ENCODE results near the gene F2RL3. TPM values are rescaled to one million over a fixed set of nuclear protein-coding genes. Genes with fewer than 3 reads are reported as not detected.
A peak's percentile ranks its signal among the peaks of the same experiment; 100 is the strongest.

Gene F2RL3
- total and polyA plus RNA-seq, 9 of the 15 experiments (the other 6 are each of a cell fraction or from before 2014, with no cell fraction given), result 1.4 to 27.6 (median 11.9) TPM

GRCh38 chr19:16888629-16889365 is at the start of gene F2RL3 (continued):
- TF ChIP-seq DDX20 (tag; IDR thresholded peaks at IDR 0.05; ENCODE audit: low read depth), result no peak
- TF ChIP-seq ATF7 (IDR thresholded peaks at IDR 0.05), result peak; percentile 49; the same call in 1 of the 2 replicates
- no peak for TF ChIP-seq NUFIP1 (IDR thresholded peaks at IDR 0.05; ENCODE audit: partially characterized antibody)
- no peak for TF ChIP-seq NKRF (IDR thresholded peaks at IDR 0.05; ENCODE audit: borderline replicate concordance)
- TF ChIP-seq DLX4 (CRISPR knock-in tag; IDR thresholded peaks at IDR 0.05), result no peak
- TF ChIP-seq MAZ (CRISPR knock-in tag; conservative IDR thresholded peaks at IDR 0.05 in 1 of 2, IDR thresholded peaks at IDR 0.05 in 1 of 2), result peak; percentile 53 to 86; a peak in 3 of 4 replicates
- no peak for TF ChIP-seq CHCHD3 (CRISPR knock-in tag; IDR thresholded peaks at IDR 0.05)
- no peak for TF ChIP-seq RAD21 (CRISPR knock-in tag; conservative IDR thresholded peaks at IDR 0.05 in 1 of 2, IDR thresholded peaks at IDR 0.05 in 1 of 2)
- no peak for TF ChIP-seq KDM1A (IDR thresholded peaks at IDR 0.05)
- TF ChIP-seq JUN (IDR thresholded peaks at IDR 0.05; ENCODE audit: borderline replicate concordance, low read depth, low read length), result 0 out of 2 replicates have a peak, but pooled peaks have one; percentile 2
- no peak for TF ChIP-seq JUN (CRISPR knock-in tag; IDR thresholded peaks at IDR 0.05; ENCODE audit: borderline replicate concordance)
- peak; percentile 3; the same call in 1 of the 2 replicates for TF ChIP-seq ATF3 (IDR thresholded peaks at IDR 0.05)
- no peak for TF ChIP-seq ATF3 (CRISPR knock-in tag; conservative IDR thresholded peaks at IDR 0.05)
- no peak for TF ChIP-seq NCOA2 (IDR thresholded peaks at IDR 0.05; ENCODE audit: partially characterized antibody in 2 of 2)
- TF ChIP-seq ZNF655 (CRISPR knock-in tag; IDR thresholded peaks at IDR 0.05), result no peak
- no peak for TF ChIP-seq OTX1 (CRISPR knock-in tag; IDR thresholded peaks at IDR 0.05)
- 0 out of 2 replicates have a peak, but pooled peaks have one; percentile 2 for TF ChIP-seq ZBTB26 (CRISPR knock-in tag; IDR thresholded peaks at IDR 0.05)
- TF ChIP-seq PPARD (CRISPR knock-in tag; IDR thresholded peaks at IDR 0.05), result no peak
- no peak for TF ChIP-seq ZNF507 (tag; conservative IDR thresholded peaks at IDR 0.05)
- TF ChIP-seq COPS2 (conservative IDR thresholded peaks at IDR 0.05), result no peak
- no peak for TF ChIP-seq ZC3H8 (IDR thresholded peaks at IDR 0.05)
- TF ChIP-seq CBX2 (IDR thresholded peaks at IDR 0.05; ENCODE audit: insufficient read depth, low read length, poor library complexity, severe bottlenecking), result no peak
- TF ChIP-seq ZNF232 (CRISPR knock-in tag; IDR thresholded peaks at IDR 0.05), result no peak
